ENCODE results near the gene HSPB8. TPM values are rescaled to one million over a fixed set of nuclear protein-coding genes. Genes with fewer than 3 reads are reported as not detected.

HSPB8 gene
- total RNA-seq, 1 donor from 2014 or later = 58.4 TPM

DNA sequence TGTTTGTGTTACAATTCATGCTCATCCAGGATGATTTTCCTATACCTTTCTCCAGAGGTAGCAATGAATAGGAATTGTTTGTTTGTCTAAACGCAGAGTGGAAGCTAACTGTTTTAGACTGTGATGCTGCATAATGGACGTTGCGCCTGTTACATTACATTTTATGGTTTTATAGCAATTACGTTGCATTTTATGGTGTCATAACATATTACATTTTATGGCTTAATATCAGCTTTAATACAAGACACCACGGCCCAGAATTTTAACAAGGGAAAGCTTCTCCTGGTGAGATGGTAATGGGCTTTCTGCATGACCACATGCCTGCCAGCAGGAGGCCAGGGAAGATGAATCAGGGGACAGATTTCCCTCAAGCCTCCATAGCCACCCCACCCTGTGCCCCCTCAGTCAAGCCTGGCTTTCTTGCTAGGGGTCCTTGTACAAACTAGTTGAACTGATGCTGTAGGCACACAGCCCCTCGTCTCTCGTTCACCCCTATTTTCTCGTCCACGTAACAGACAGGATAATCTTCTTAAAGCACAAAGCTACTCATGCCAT, 56.5 kb downstream of the HSPB8 start:
- intact Hi-C loops (cut with DNase I) = no loop called here
- Histone ChIP-seq H3K27ac (no peak overlapping the region), H3K27me3 (no peaks in the 10 kb centered on the region), H3K4me3 (no peak overlapping the region), H3K4me1 (no peaks in the 10 kb centered on the region), H3K36me3 (no peaks in the 10 kb centered on the region), H3K9me3 (no peaks in the 10 kb centered on the region)
- TF ChIP-seq POLR2A (IDR thresholded peaks at IDR 0.05) = no peak
- DNase-seq (ENCODE audit: extremely low spot score in 2 of 2) = no peak

DNA sequence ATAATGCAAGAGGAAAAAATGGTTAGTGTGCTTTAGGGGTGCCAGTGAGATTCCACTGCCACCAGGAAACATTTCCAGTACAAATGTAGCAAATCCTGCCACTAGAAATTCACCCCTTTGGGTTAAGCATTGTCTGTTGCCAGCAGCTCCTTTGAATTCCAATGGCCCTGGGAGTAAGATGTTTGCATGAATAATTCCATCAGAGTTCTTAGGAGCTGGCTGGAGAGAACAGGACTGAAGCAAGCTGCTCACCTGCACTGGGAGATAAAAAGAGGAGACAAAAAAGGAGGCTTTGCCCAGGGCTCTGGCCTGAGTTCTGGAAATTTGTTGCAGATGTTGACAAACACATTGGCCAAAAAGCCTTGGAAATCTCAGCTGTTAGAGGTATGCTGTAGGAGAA, 57.6 kb downstream of the HSPB8 start:
- no peaks in the 10 kb centered on the region for H3K9me3 ChIP-seq
- no peak for DNase-seq (ENCODE audit: extremely low spot score in 2 of 2)
- H3K36me3 ChIP-seq = no peaks in the 10 kb centered on the region
- TF ChIP-seq, protein P1, sequence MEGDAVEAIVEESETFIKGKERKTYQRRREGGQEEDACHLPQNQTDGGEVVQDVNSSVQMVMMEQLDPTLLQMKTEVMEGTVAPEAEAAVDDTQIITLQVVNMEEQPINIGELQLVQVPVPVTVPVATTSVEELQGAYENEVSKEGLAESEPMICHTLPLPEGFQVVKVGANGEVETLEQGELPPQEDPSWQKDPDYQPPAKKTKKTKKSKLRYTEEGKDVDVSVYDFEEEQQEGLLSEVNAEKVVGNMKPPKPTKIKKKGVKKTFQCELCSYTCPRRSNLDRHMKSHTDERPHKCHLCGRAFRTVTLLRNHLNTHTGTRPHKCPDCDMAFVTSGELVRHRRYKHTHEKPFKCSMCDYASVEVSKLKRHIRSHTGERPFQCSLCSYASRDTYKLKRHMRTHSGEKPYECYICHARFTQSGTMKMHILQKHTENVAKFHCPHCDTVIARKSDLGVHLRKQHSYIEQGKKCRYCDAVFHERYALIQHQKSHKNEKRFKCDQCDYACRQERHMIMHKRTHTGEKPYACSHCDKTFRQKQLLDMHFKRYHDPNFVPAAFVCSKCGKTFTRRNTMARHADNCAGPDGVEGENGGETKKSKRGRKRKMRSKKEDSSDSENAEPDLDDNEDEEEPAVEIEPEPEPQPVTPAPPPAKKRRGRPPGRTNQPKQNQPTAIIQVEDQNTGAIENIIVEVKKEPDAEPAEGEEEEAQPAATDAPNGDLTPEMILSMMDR (IDR thresholded peaks at IDR 0.05) = no peak
- TF ChIP-seq POLR2AphosphoS5 (IDR thresholded peaks at IDR 0.05; ENCODE audit: insufficient read depth in 1 of 2, low read depth in 1 of 2) = no peak
- TF ChIP-seq POLR2A (IDR thresholded peaks at IDR 0.05) = no peak
- no peaks in the 10 kb centered on the region for H3K4me1 ChIP-seq
- no peak overlapping the region for H3K27ac ChIP-seq
- intact Hi-C loops (cut with DNase I) = no loop called here
- H3K4me3 ChIP-seq = no peak overlapping the region
- H3K27me3 ChIP-seq = no peaks in the 10 kb centered on the region

DNA sequence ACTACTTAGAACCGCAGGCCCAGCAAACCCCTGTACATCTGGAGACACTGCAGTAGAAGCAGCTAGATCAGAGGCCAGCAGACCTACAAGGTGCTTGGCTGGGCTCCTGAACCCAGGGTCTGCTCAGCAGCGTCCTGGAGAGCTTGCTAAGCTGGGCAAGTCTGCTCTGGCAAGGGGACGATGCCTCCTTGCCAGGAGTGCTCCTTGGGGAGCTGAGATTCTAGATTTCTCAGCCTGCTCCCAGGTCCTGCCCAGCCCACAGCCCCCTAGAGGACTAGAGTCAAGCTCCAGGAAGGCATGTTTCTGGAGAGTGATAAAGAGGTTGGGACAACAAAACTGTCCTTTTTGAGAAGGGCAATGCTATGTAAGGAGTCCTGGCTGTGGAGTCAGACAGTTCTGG, 60.3 kb downstream of the HSPB8 start:
- TF ChIP-seq POLR2A (IDR thresholded peaks at IDR 0.05) (no peak), POLR2AphosphoS5 (IDR thresholded peaks at IDR 0.05; ENCODE audit: insufficient read depth in 1 of 2, low read depth in 1 of 2) (no peak)
- TF ChIP-seq, protein P1 (IDR thresholded peaks at IDR 0.05) = no peak
- Histone ChIP-seq H3K4me1 (no peaks in the 10 kb centered on the region), H3K9me3 (no peaks in the 10 kb centered on the region), H3K27me3 (no peaks in the 10 kb centered on the region), H3K27ac (no peak overlapping the region), H3K36me3 (no peaks in the 10 kb centered on the region), H3K4me3 (no peak overlapping the region)
- intact Hi-C loops (cut with DNase I) = no loop called here
- no peak for DNase-seq (ENCODE audit: extremely low spot score in 2 of 2)

DNA sequence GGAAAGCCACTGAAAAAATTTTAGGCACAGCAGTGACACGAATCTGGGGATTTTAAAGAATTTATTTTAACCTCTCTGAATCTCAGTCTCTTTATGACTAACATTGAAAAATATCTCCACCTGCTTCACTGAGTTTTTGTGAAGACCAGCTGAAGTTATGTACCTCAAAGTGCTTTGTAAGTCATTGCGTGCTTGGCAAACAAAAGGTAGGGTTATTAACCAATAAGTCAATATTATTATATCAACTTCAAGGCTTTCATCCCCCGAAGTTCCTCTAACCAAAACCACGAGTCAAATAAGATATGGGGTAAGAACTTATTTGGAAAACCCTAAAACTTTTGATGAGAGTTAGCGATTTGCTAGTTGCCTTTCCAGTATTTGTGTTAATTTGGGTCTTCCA, 62.3 kb downstream of the HSPB8 start:
- intact Hi-C loops (cut with DNase I) = no loop called here
- no peak overlapping the region for H3K27ac ChIP-seq
- TF ChIP-seq POLR2A (IDR thresholded peaks at IDR 0.05) (no peak), POLR2AphosphoS5 (IDR thresholded peaks at IDR 0.05; ENCODE audit: insufficient read depth in 1 of 2, low read depth in 1 of 2) (no peak)
- TF ChIP-seq, protein P1 (IDR thresholded peaks at IDR 0.05) = no peak

DNA sequence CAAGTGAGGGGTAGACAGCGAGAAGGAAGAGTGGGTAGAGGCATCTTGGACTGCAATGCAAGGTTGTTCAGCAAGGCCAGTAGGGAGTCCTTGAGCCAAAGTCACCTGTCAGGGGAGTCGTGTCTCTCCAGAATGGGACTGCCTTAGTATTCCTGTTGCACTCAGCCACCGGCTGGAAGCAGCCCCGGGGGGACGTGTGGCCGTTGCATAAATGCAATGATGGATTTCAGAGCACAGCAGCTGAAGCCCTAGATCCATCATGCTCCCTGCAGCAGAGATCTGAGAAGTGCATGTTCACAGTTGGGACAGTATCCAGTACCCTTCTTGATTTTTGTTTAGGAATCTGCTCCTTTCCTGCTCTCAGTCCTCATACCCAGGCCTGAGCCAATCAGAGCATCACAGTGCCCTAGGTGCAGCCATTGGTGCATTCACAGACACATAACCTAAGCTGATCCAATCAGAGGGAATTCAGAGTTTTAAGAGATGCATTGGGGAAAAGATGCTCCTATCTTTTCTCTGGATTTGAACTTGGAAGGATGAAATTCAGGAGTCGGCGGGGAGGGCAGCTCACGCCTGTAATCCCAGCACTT, 62.9 kb downstream of the HSPB8 start:
- H3K27ac ChIP-seq = no peak overlapping the region
- DNase-seq (ENCODE audit: extremely low spot score in 2 of 2) = no peak
- intact Hi-C loops (cut with DNase I) = no loop called here
- no peaks in the 10 kb centered on the region for H3K9me3 ChIP-seq
- no peaks in the 10 kb centered on the region for H3K36me3 ChIP-seq
- H3K4me1 ChIP-seq = no peaks in the 10 kb centered on the region
- no peaks in the 10 kb centered on the region for H3K27me3 ChIP-seq
- no peak for TF ChIP-seq POLR2A (IDR thresholded peaks at IDR 0.05)
- TF ChIP-seq, protein P1 (IDR thresholded peaks at IDR 0.05) = no peak
- no peak for TF ChIP-seq POLR2AphosphoS5 (IDR thresholded peaks at IDR 0.05; ENCODE audit: insufficient read depth in 1 of 2, low read depth in 1 of 2)
- no peak overlapping the region for H3K4me3 ChIP-seq

More for the DNA sequence above, 62.3 kb downstream of the HSPB8 start:
- H3K36me3 ChIP-seq = no peaks in the 10 kb centered on the region
- H3K27me3 ChIP-seq = no peaks in the 10 kb centered on the region
- DNase-seq (ENCODE audit: extremely low spot score in 2 of 2) = no peak
- H3K4me1 ChIP-seq = no peaks in the 10 kb centered on the region
- H3K4me3 ChIP-seq = no peak overlapping the region
- no peaks in the 10 kb centered on the region for H3K9me3 ChIP-seq

Other genes with a start within 250 kb of the HSPB8 start
- under 0.01 TPM for gene SRRM4, start 197.4 kb upstream of the HSPB8 start, total RNA-seq
- gene CCDC60, start 155.8 kb downstream of the HSPB8 start, total RNA-seq = not detected